ENCODE data around the gene FZD1. TPM values are rescaled to one million over a fixed set of nuclear protein-coding genes. Genes with fewer than 3 reads are reported as not detected.

FZD1 gene
- total and polyA plus RNA-seq, 2 of the 13 experiments (the other 11 are each of a cell fraction or from before 2014, with no cell fraction given): 0.22 to 0.80 TPM

- no peak for TF ChIP-seq PLSCR1 (CRISPR knock-in tag; IDR thresholded peaks at IDR 0.05; ENCODE audit: borderline replicate concordance)
- TF ChIP-seq POLR2AphosphoS2 (IDR thresholded peaks at IDR 0.05; ENCODE audit: low read depth, low read length): no peak
- TF ChIP-seq ISL2 (CRISPR knock-in tag; IDR thresholded peaks at IDR 0.05): no peak
- TF ChIP-seq RFX3 (CRISPR knock-in tag; IDR thresholded peaks at IDR 0.05): no peak
Measured at GRCh38 chr7:91249506-91250233, 14.6 kb upstream of the FZD1 start (continued).

GRCh38 chr7:91250706-91251105 is 13.5 kb upstream of the FZD1 start:
- Histone ChIP-seq H3K4me2 (ENCODE audit: low read depth, low read length) (no peak overlapping the region), H2AFZ (ENCODE audit: low read length) (no peak overlapping the region), H3K9ac (ENCODE audit: insufficient read depth, low read depth, low read length) (no peak overlapping the region), H3K4me3 (replicated peaks in 1 of 3; ENCODE audit: insufficient read depth in 1 of 3, low read depth in 2 of 3, low read length in 3 of 3) (no peak overlapping the region), H3K9me3 (ENCODE audit: low read length) (no peaks in the 10 kb centered on the region), H3K27me3 (ENCODE audit: control insufficient read depth in 1 of 2, insufficient read depth in 2 of 2, low read length in 2 of 2) (no peaks in the 10 kb centered on the region), H3K4me1 (ENCODE audit: insufficient read depth, low read length) (no peaks in the 10 kb centered on the region), H4K20me1 (ENCODE audit: insufficient read depth, low read length) (no peaks in the 10 kb centered on the region), H3K36me3 (replicated peaks in 1 of 2; ENCODE audit: control insufficient read depth in 1 of 2, insufficient read depth in 2 of 2, low read length in 2 of 2) (no peaks in the 10 kb centered on the region), H3K79me2 (ENCODE audit: insufficient read depth, low read length) (no peaks in the 10 kb centered on the region), H3K27ac (ENCODE audit: extremely low read length, insufficient read depth, low read length) (no peak overlapping the region)
- in situ Hi-C loops (cut with HindIII; ENCODE audit: extremely low pct_ligation_motif_present, low pct_unique_long_range_greater_than_20kb): no loop called here
- intact Hi-C loops (cut with micrococcal nuclease; ENCODE audit: unreplicated experiment): no loop called here
- POLR2A ChIA-PET: no interaction called here
- no peak for TF ChIP-seq ZSCAN21 (CRISPR knock-in tag; IDR thresholded peaks at IDR 0.05; ENCODE audit: borderline replicate concordance)
- TF ChIP-seq ZNF557 (CRISPR knock-in tag; IDR thresholded peaks at IDR 0.05): no peak
- no peak for TF ChIP-seq JUND (CRISPR knock-in tag; IDR thresholded peaks at IDR 0.05)
- no peak for TF ChIP-seq GABPB1 (CRISPR knock-in tag; IDR thresholded peaks at IDR 0.05)
- no peak for TF ChIP-seq ZNF503 (CRISPR knock-in tag; IDR thresholded peaks at IDR 0.05)
- TF ChIP-seq CHD4 (IDR thresholded peaks at IDR 0.05; ENCODE audit: borderline replicate concordance, low read length): no peak
- no peak for TF ChIP-seq CAMTA2 (CRISPR knock-in tag; IDR thresholded peaks at IDR 0.05; ENCODE audit: borderline replicate concordance)
- no peak for TF ChIP-seq ZNF773 (CRISPR knock-in tag; IDR thresholded peaks at IDR 0.05; ENCODE audit: borderline replicate concordance)
- TF ChIP-seq PAWR (CRISPR knock-in tag; IDR thresholded peaks at IDR 0.05; ENCODE audit: borderline replicate concordance): no peak
- TF ChIP-seq PAXIP1 (CRISPR knock-in tag; conservative IDR thresholded peaks at IDR 0.05): no peak
- TF ChIP-seq PAF1 (CRISPR knock-in tag; IDR thresholded peaks at IDR 0.05): no peak
- TF ChIP-seq ADNP (CRISPR knock-in tag; IDR thresholded peaks at IDR 0.05): no peak
- no peak for TF ChIP-seq ISX (CRISPR knock-in tag; conservative IDR thresholded peaks at IDR 0.05)
- no peak for FAIRE-seq
- no peak for ATAC-seq
- DNase-seq (ENCODE audit: low spot score): no peak
- CTCF ChIA-PET (ENCODE audit: low intra/inter-chr PET ratio, low total read pairs): no interaction called here
- 21% methylated on average over 3 of the region's 4 CpGs for WGBS (ENCODE audit: low lambda C conversion rate)
- BruUV-seq (replicated peaks): no TSS peak
